Midbrain (tissue), 1 donor: ENCODE results near the gene IFIT3.
"Not testable (repeated sequence)": the region's sequence is repeated elsewhere in the genome, so short reads cannot be mapped to it uniquely, and the experiment has no call there.

ENCODE experiments used
- DNase-seq: peaks from one replicate; lab custom pipeline; 2025; lab: John Stamatoyannopoulos, UW

Gene IFIT3

GRCh38 chr10:89327803-89328441 lies at the start of gene IFIT3:
IFIT3 (plus strand) TSS chr10:89327997; CDS start chr10:89328074, 77 bp downstream.
- DNase-seq, result peak; percentile 76

GRCh38 chr10:89278034-89278535 lies 49.7 kb upstream of the IFIT3 start:
- DNase-seq, result no peak

GRCh38 chr10:89278900-89279392 lies 48.9 kb upstream of the IFIT3 start:
- no peak for DNase-seq

GRCh38 chr10:89279421-89279869 lies 48.4 kb upstream of the IFIT3 start:
- no peak for DNase-seq

- no peak for DNase-seq
Observed at GRCh38 chr10:89280508-89280907, 47.3 kb upstream of the IFIT3 start.

DNA sequence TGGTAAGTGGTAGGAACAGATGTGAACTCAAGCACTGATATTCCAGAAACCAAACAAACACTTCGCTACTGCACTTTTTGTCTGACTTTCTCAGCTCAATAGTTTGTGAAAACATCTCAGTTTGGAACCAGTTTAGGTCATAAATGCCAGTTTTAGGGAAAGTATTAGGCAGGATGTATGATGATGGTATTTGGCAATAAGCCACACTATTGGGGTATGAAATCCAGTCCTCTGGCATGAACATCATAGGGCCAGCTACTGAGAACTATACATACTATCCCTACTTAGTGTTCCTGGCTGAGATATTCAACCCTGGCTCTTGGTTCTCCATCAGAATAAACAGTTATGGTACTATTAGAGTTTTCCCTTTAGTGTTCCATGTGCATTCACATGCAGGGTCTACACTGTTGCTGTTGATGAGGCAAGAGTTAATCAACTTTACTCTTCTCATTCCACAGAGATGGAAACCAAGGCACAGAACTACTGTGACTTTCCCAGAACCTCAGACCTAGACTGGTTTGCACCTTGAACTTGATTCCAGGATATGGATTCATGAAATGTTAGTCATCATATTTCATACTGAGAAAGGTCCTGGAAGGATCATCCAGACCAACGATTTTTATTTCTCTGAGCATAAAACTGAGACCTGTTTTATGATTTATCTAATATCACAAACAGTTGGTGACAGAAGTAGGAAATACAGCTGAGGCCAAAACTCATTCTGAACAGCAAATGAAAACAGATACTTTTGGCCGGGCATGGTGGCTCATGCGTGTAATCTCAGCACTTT lies 46.0 kb upstream of the IFIT3 start:
- no peak for DNase-seq

GRCh38 chr10:89283025-89283935 lies 44.5 kb upstream of the IFIT3 start:
- peak; percentile 45 for DNase-seq

GRCh38 chr10:89283936-89284475 lies 43.8 kb upstream of the IFIT3 start:
- DNase-seq, result peak; percentile 53

DNA sequence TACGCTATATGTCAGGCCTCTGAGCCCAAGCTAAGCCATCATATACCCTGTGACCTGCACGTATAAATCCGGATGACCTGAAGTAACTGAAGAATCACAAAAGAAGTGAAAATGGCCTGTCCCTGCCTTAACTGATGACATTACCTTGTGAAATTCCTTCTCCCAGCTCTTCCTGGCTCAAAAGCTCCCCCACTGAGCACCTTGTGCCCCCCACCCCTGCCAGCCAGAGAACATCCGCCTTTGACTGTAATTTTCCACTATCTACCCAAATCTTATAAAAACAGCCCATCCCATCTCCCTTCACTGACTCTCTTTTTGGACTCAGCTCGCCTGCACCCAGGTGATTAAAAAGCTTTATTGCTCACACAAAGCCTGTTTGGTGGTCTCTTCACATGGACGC lies 43.1 kb upstream of the IFIT3 start:
- not testable (repeated sequence) for DNase-seq

GRCh38 chr10:89285303-89285702 lies 42.5 kb upstream of the IFIT3 start:
- DNase-seq, result not testable (repeated sequence)

- DNase-seq, result no peak
Observed at GRCh38 chr10:89294721-89295239, 33.0 kb upstream of the IFIT3 start.

GRCh38 chr10:89295597-89295996 lies 32.2 kb upstream of the IFIT3 start:
- DNase-seq, result no peak

GRCh38 chr10:89296220-89296648 lies 31.6 kb upstream of the IFIT3 start:
- DNase-seq, result no peak

GRCh38 chr10:89297356-89297755 lies 30.4 kb upstream of the IFIT3 start:
- no peak for DNase-seq

DNA sequence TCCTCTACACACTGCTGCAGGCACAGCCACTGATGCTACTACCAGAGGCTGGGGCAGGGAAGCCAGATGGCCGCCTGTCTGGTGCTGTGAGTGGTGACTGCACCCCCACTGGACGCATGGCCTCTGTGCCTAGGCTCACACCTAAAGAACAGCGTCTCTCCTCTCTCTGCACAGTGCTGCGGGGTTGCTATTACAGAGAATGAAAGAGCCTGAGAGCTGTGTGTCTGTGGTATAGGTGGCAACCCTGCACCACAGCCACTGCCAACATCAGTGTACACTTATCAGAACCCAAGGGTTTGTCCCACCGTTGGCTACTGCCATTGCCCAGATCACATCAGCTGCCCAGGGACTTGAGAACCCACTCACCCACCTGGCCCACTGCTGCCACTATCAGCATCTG lies 30.0 kb upstream of the IFIT3 start:
- DNase-seq, result no peak

GRCh38 chr10:89299031-89299430 lies 28.8 kb upstream of the IFIT3 start:
- DNase-seq, result no peak

DNA sequence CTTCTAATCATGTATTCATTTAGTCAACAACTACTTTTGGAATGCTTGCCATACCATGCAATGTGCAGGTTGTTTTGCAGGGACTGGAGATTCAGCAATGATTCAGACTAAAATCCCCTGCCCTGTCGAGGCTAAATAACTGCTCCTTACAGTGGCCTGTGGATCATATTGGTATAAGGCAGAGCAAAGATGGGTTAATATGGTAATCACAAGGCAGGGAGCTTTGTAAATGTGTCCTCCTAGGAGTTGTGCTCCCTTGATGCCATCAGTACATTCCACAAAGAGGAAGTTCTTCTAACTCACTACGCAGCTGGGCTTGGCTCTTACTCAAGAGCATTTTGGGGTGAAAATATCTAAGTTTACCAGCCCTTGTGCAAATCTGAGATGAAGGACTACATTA lies 26.6 kb upstream of the IFIT3 start:
- peak; percentile 71 for DNase-seq

GRCh38 chr10:89301721-89302445 lies 25.9 kb upstream of the IFIT3 start, which contains the start of gene IFIT2:
IFIT2 (plus strand) TSS chr10:89302046; CDS start chr10:89302124, 78 bp downstream.
- DNase-seq, result peak; percentile 84

DNA sequence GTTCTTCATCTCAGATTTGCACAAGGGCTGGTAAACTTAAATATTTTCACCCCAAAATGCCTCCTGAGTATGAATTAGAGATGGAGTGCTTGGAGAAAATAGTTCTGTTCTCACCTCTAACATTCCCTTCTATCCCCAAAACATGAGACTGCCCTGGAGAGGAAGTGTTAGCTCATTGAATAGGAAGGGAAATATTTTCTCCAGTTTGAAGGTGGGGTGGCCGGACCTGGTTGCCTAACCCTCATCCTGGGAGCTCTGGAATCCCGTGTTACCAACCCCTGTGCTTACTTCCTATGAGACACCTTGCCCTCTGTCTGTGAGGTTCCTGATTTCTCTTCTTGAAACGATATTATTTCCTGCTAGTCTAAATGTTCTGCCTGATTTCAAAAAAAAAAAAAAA lies 25.2 kb upstream of the IFIT3 start:
- DNase-seq, result peak; percentile 61

- peak; percentile 39 for DNase-seq
Observed at GRCh38 chr10:89303161-89303560, 24.6 kb upstream of the IFIT3 start.

DNA sequence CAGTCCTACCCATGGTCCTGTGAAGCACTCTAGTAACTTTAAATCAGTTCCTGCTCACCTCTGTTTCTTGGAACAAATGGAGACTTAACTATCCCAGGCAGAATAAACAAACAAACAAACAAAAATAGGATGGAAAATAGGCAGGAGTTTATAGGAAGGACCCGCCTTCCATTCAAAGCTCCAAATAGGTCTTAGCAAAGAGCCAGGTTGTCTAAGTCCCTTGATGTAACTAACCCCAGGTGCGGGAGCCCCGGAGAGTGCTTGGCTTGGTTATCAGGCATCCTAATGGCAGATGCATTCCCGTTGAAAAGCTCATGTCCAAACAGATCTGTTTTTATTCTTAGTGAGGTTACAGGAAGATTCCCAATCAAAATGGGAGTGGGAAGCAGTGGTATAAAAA lies 23.8 kb upstream of the IFIT3 start:
- no peak for DNase-seq
